HepG2 (cell line): ENCODE measurements around the gene ADGRL2. TPM values are rescaled to one million over a fixed set of nuclear protein-coding genes. Genes with fewer than 3 reads are reported as not detected.
A peak's percentile ranks its signal among the peaks of the same experiment; 100 is the strongest.

Source experiments
- ATAC-seq: fragments of 200-7000 bp; cut with Tn5 transposase; 3 replicates; pipeline ENCODE4 v1.9.1; 2020; ENCODE audit warnings: mild to moderate bottlenecking, moderate library complexity
- BruUV-seq: library from RNA; stranded (reverse); fragments of 400-500 nt; replicated peaks from 2 replicates; lab custom pipeline; 2021; lab: Mats Ljungman, UMichigan
- CTCF ChIA-PET: fragments of 300-600 bp; formaldehyde crosslinking; extraction: SDS; loops from one replicate; lab custom pipeline; 2021; ENCODE audit warnings: low total read pairs, inconsistent platforms, low intra/inter-chr PET ratio; lab: Yijun Ruan, JAX
- POLR2A ChIA-PET: fragments of 350-600 bp; sonication (Branson Sonifier 250); formaldehyde crosslinking; loops from one replicate; lab custom pipeline; 2020; ENCODE audit warnings: antibody characterized with exemption, inconsistent platforms; lab: Yijun Ruan, JAX
- DNase-seq: peaks from one replicate; pipeline ENCODE4 v3.0.0-alpha.2; 2015; ENCODE audit warnings: low spot score
- FAIRE-seq: peaks from 3 replicates; lab custom pipeline; 2011; peaks lifted over from hg19 to GRCh38; lab: Jason Lieb, UNC
- H2AFZ ChIP-seq: one replicate; pipeline ENCODE4 v1.6.1; 2011; ENCODE audit warnings: low read length, inconsistent platforms
- H3K27ac ChIP-seq: fragments of 300-600 bp; 3 replicates; pipeline ENCODE4 v1.8.0; 2011; ENCODE audit warnings: mixed run types, mild to moderate bottlenecking, mixed read lengths, low read length, inconsistent platforms; ENCODE audit not compliant: insufficient read depth; ENCODE audit errors: extremely low read length
- H3K27me3 ChIP-seq, 2 experiments: fragments of 200-600 bp in 1 of 2; 2 replicates in 1 of 2; 3 replicates in 1 of 2; pipeline versions ENCODE4 v1.6.0 to v1.8.0; 2011; ENCODE audit warnings: low read length in 2 of 2, mild to moderate bottlenecking in 2 of 2, moderate library complexity in 2 of 2, inconsistent platforms in 1 of 2; ENCODE audit not compliant: insufficient read depth in 2 of 2, control insufficient read depth in 1 of 2
- H3K36me3 ChIP-seq, 2 experiments: fragments of 200-600 bp in 1 of 2; replicated peaks in 1 of 2; 2 replicates in 1 of 2; 3 replicates in 1 of 2; pipeline versions ENCODE4 v1.5.1 to v1.8.0; 2011; ENCODE audit warnings: low read length in 2 of 2, inconsistent platforms in 1 of 2; ENCODE audit not compliant: insufficient read depth in 2 of 2, control insufficient read depth in 1 of 2
- H3K4me1 ChIP-seq: 2 replicates; pipeline ENCODE4 v1.5.1; 2012; ENCODE audit warnings: low read length, inconsistent platforms; ENCODE audit not compliant: insufficient read depth
- H3K4me2 ChIP-seq: 2 replicates; pipeline ENCODE4 v1.6.0; 2011; ENCODE audit warnings: low read depth, low read length, inconsistent platforms
- H3K4me3 ChIP-seq, 3 experiments: fragments of 200-600 bp in 1 of 3; sonication (generic), shearing (Covaris generic) in 1 of 3; replicated peaks in 1 of 3; 2 replicates each; pipeline ENCODE4 v1.5.1; 2011 to 2016; ENCODE audit warnings: low read length in 3 of 3, inconsistent platforms in 2 of 3, low read depth in 2 of 3, mild to moderate bottlenecking in 2 of 3, control low read depth in 1 of 3, mixed read lengths in 1 of 3; ENCODE audit not compliant: insufficient read depth in 1 of 3
- H3K79me2 ChIP-seq: one replicate; pipeline ENCODE4 v1.6.1; 2011; ENCODE audit warnings: low read length, inconsistent platforms; ENCODE audit not compliant: insufficient read depth
- H3K9ac ChIP-seq: 2 replicates; pipeline ENCODE4 v1.6.0; 2011; ENCODE audit warnings: mild to moderate bottlenecking, low read depth, low read length, inconsistent platforms; ENCODE audit not compliant: insufficient read depth
- H3K9me3 ChIP-seq: 2 replicates; pipeline ENCODE4 v1.5.1; 2012; ENCODE audit warnings: mild to moderate bottlenecking, low read length
- H4K20me1 ChIP-seq: 2 replicates; pipeline ENCODE4 v1.6.0; 2011; ENCODE audit warnings: inconsistent platforms, mild to moderate bottlenecking, low read length, moderate library complexity; ENCODE audit not compliant: insufficient read depth
- CREB1 ChIP-seq, 2 experiments: fragments of 450-650 bp in 1 of 2; IDR thresholded peaks; 2 replicates each; pipeline ENCODE4 v1.6.1; 2016 to 2017; ENCODE audit warnings: control low read depth in 1 of 2, mild to moderate bottlenecking in 1 of 2, missing compliant biosample characterization in 1 of 2, missing genetic modification characterization in 1 of 2
- ETV5 ChIP-seq: IDR thresholded peaks from 2 replicates; pipeline ENCODE4 v1.6.1; 2018; ENCODE audit warnings: missing biosample characterization, missing genetic modification reagents, inconsistent platforms, borderline replicate concordance
- FOXK1 ChIP-seq: sonication (generic); formaldehyde crosslinking; IDR thresholded peaks from 2 replicates; pipeline ENCODE4 v1.4.0; 2020; ENCODE audit warnings: low read depth, missing genetic modification reagents, borderline replicate concordance
- FOXM1 ChIP-seq: sonication (generic); formaldehyde crosslinking; IDR thresholded peaks from 2 replicates; pipeline ENCODE4 v1.5.0; 2020; ENCODE audit warnings: missing genetic modification reagents
- GATA4 ChIP-seq: sonication (generic); IDR thresholded peaks from 2 replicates; pipeline ENCODE4 v1.6.1; 2016; ENCODE audit warnings: antibody characterized with exemption, low read depth, borderline replicate concordance
- GATAD2A ChIP-seq: IDR thresholded peaks from 2 replicates; pipeline ENCODE4 v1.6.1; 2016
- GFI1 ChIP-seq: sonication (generic); formaldehyde crosslinking; IDR thresholded peaks from 2 replicates; pipeline ENCODE4 v1.5.0; 2020; ENCODE audit warnings: missing genetic modification reagents, mild to moderate bottlenecking, borderline replicate concordance
- HDAC1 ChIP-seq: sonication (generic); formaldehyde crosslinking; IDR thresholded peaks from 2 replicates; pipeline ENCODE4 v1.5.1; 2020; ENCODE audit warnings: mild to moderate bottlenecking, missing genetic modification reagents
- MIXL1 ChIP-seq: IDR thresholded peaks from 2 replicates; pipeline ENCODE4 v1.6.1; 2016
- NCOR1 ChIP-seq: fragments of 200-600 bp; sonication (generic); IDR thresholded peaks from 2 replicates; pipeline ENCODE4 v1.7.0; 2017; ENCODE audit warnings: antibody characterized with exemption, low read length, borderline replicate concordance
- PITX1 ChIP-seq: sonication (generic); formaldehyde crosslinking; IDR thresholded peaks from 2 replicates; pipeline ENCODE4 v1.5.1; 2020; ENCODE audit warnings: mild to moderate bottlenecking, missing genetic modification reagents
- POLR2AphosphoS5 ChIP-seq: IDR thresholded peaks from 2 replicates; pipeline ENCODE4 v1.6.1; 2012; ENCODE audit warnings: low read depth, low read length
- PPARG ChIP-seq: conservative IDR thresholded peaks from 2 replicates; pipeline ENCODE4 v1.6.1; 2016; ENCODE audit warnings: missing biosample characterization, missing genetic modification reagents
- RXRB ChIP-seq: IDR thresholded peaks from 2 replicates; pipeline ENCODE4 v1.6.1; 2016; ENCODE audit warnings: borderline replicate concordance, missing genetic modification reagents, missing compliant biosample characterization
- TCF7 ChIP-seq: sonication (generic); IDR thresholded peaks from 2 replicates; pipeline ENCODE4 v1.6.1; 2016; ENCODE audit warnings: antibody characterized with exemption, low read depth
- WGBS: methylation state at CpG from one replicate; pipeline ENCODE4 v1.1.6; 2017; ENCODE audit warnings: low lambda C conversion rate; 5-methylcytosine and 5-hydroxymethylcytosine counted together
- in situ Hi-C: cut with HindIII; loops from 2 replicates; pipeline ENCODE4 v1.10.0; 2017; ENCODE audit warnings: low pct_unique_long_range_greater_than_20kb; ENCODE audit not compliant: extremely low pct_ligation_motif_present
- intact Hi-C: fragments of 100-400 bp; cut with micrococcal nuclease; formaldehyde crosslinking; loops from one replicate; pipeline ENCODE4 v1.10.0; 2022; ENCODE audit not compliant: unreplicated experiment
- polyA plus RNA-seq, 8 experiments: library from polyadenylated mRNA; depleted of rRNA in 3 of 8; stranded (reverse) in 7 of 8; unstranded in 1 of 8; fragments of >200 nt; fragmentation: Illumina TruSeq in 4 of 8; extraction: Trizol in 4 of 8; gene quantifications; 2 replicates each; pipeline versions ENCODE4 v1.2.1 to v1.2.3, GENCODE V29; 2011 to 2016; ENCODE audit warnings: low read depth in 4 of 8, missing spikeins in 1 of 8, mixed read lengths in 1 of 8; ENCODE audit not compliant: insufficient read depth in 1 of 8
- total RNA-seq, 5 experiments: library from RNA; depleted of rRNA; stranded (reverse); fragments of >200 nt; fragmentation: Illumina TruSeq; extraction: Trizol; gene quantifications; 2 replicates each; pipeline ENCODE4 v1.2.3, GENCODE V29; 2016; ENCODE audit warnings: low read depth in 1 of 5
- TF ChIP-seq, protein P1 (sequence below): sonication (generic); formaldehyde crosslinking; IDR thresholded peaks from 2 replicates; pipeline ENCODE4 v1.5.1; 2020; ENCODE audit warnings: mild to moderate bottlenecking, missing genetic modification reagents, borderline replicate concordance
- TF ChIP-seq, protein P2 (sequence below): IDR thresholded peaks from 2 replicates; pipeline ENCODE4 v1.6.1; 2016; ENCODE audit warnings: control low read depth

ADGRL2 gene
- total and polyA plus RNA-seq, 2 of the 13 experiments (the other 11 are each of a cell fraction or from before 2014, with no cell fraction given) = 15.3 to 31.6 TPM

DNA sequence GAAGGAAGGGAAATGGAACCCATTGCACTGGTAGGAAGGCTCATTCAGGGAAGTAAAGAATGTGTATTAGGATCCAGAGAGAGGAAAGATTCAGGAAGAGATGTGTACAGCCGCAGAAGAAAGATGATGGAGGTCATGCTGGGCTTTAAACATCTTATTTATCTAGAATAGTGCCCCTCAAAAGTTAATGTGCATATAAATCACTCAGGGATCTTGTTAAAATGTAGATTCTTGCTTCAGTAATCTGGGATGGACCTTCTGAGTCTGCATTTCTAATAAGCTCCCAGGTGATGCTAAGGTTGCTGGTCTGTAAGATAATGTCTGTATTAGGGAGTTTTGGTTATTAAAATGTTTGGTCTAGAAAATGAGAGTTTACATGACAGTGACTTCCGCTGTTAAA is 46.3 kb downstream of the ADGRL2 start (continued):
- TF ChIP-seq POLR2AphosphoS5 = no peak

DNA sequence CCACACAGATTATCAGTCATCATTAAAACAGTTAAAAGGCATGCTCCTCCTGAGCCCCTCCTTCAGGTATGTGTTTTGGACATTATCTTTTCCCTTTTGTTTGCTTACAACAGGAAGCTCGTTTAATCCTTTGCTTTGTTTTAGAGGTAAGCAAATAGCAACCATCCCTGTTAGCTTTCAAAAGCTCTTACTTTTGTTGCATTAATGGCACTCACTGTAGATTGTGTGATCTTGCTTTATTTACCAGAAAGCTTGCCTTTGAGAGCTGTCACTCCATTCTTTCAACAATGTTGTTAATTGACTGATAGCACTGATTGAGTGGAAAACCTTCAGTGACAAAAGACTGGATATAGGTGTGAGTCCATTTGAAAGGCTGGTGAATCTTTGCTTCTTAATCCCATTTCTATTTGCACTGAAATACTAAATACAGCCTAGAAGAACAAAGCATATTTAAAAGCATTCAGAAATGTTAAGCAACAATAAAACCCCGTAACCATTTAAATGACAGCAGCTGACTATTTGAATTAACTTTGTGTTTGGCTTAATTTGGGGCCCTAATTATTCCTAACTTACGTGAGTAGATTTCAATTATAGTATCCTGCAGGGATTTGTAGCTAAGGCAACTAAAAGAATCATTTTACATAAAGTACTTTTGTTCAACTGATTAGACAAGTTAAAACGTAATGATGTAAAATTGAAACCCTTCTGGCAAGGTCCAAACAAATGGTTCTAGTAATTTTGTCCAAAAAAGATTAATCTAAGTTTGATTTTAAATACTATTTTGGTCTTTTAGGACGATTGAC is 48.3 kb downstream of the ADGRL2 start:
- in situ Hi-C loops = no loop called here
- H3K4me2 ChIP-seq = no peak overlapping the region
- H4K20me1 ChIP-seq = peaks cover 4% of the 10 kb centered on the region; the same call in 1 of the 2 replicates
- H3K9ac ChIP-seq = no peak overlapping the region
- WGBS = 43% methylated on average over 5 of the region's 5 CpGs
- no TSS peak for BruUV-seq
- H3K27me3 ChIP-seq = no peaks in the 10 kb centered on the region; a peak in 1 of 5 replicates
- FAIRE-seq = no peak
- DNase-seq = peak; percentile 82
- ChIA-PET POLR2A (interaction anchor here (1.6 kb wide), 1 partner anchor 47 kb away, joined by 3 read pairs; no protein-coding TSS in a partner anchor), CTCF (no interaction called here)
- H3K4me3 ChIP-seq = no peak overlapping the region
- H3K9me3 ChIP-seq = no peaks in the 10 kb centered on the region
- peaks cover 3% of the 10 kb centered on the region for H3K79me2 ChIP-seq
- intact Hi-C loops = no loop called here
- ATAC-seq = peak; percentile 96
- no peak overlapping the region for H2AFZ ChIP-seq
- no peaks in the 10 kb centered on the region for H3K36me3 ChIP-seq
- peaks cover 25% of the 10 kb centered on the region for H3K4me1 ChIP-seq
- peak overlapping the region; percentile 37 for H3K27ac ChIP-seq
- TF ChIP-seq GATA4 (peak; percentile 81), MIXL1 (peak; percentile 74), PITX1 (peak; percentile 85), TCF7 (peak; percentile 96), NCOR1 (peak; percentile 21; the same call in 1 of the 2 replicates), HDAC1 (CRISPR knock-in tag) (peak; percentile 37; the same call in 1 of the 2 replicates), GATAD2A (CRISPR knock-in tag) (peak; percentile 59), RXRB (CRISPR knock-in tag) (0 out of 2 replicates have a peak, but pooled peaks have one; percentile 24), FOXK1 (CRISPR knock-in tag) (no peak), ETV5 (peak; percentile 72; the same call in 1 of the 2 replicates), PPARG (0 out of 2 replicates have a peak, but pooled peaks have one; percentile 13), FOXM1 (no peak), GFI1 (CRISPR knock-in tag) (peak; percentile 64; the same call in 1 of the 2 replicates), CREB1 (IDR thresholded peaks at IDR 0.05) (no peak), CREB1 (CRISPR knock-in tag; IDR thresholded peaks at IDR 0.05) (peak; percentile 51)
- TF ChIP-seq, protein P1, sequence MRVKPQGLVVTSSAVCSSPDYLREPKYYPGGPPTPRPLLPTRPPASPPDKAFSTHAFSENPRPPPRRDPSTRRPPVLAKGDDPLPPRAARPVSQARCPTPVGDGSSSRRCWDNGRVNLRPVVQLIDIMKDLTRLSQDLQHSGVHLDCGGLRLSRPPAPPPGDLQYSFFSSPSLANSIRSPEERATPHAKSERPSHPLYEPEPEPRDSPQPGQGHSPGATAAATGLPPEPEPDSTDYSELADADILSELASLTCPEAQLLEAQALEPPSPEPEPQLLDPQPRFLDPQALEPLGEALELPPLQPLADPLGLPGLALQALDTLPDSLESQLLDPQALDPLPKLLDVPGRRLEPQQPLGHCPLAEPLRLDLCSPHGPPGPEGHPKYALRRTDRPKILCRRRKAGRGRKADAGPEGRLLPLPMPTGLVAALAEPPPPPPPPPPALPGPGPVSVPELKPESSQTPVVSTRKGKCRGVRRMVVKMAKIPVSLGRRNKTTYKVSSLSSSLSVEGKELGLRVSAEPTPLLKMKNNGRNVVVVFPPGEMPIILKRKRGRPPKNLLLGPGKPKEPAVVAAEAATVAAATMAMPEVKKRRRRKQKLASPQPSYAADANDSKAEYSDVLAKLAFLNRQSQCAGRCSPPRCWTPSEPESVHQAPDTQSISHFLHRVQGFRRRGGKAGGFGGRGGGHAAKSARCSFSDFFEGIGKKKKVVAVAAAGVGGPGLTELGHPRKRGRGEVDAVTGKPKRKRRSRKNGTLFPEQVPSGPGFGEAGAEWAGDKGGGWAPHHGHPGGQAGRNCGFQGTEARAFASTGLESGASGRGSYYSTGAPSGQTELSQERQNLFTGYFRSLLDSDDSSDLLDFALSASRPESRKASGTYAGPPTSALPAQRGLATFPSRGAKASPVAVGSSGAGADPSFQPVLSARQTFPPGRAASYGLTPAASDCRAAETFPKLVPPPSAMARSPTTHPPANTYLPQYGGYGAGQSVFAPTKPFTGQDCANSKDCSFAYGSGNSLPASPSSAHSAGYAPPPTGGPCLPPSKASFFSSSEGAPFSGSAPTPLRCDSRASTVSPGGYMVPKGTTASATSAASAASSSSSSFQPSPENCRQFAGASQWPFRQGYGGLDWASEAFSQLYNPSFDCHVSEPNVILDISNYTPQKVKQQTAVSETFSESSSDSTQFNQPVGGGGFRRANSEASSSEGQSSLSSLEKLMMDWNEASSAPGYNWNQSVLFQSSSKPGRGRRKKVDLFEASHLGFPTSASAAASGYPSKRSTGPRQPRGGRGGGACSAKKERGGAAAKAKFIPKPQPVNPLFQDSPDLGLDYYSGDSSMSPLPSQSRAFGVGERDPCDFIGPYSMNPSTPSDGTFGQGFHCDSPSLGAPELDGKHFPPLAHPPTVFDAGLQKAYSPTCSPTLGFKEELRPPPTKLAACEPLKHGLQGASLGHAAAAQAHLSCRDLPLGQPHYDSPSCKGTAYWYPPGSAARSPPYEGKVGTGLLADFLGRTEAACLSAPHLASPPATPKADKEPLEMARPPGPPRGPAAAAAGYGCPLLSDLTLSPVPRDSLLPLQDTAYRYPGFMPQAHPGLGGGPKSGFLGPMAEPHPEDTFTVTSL = peak; percentile 76; the same call in 1 of the 2 replicates
- TF ChIP-seq, protein P2, sequence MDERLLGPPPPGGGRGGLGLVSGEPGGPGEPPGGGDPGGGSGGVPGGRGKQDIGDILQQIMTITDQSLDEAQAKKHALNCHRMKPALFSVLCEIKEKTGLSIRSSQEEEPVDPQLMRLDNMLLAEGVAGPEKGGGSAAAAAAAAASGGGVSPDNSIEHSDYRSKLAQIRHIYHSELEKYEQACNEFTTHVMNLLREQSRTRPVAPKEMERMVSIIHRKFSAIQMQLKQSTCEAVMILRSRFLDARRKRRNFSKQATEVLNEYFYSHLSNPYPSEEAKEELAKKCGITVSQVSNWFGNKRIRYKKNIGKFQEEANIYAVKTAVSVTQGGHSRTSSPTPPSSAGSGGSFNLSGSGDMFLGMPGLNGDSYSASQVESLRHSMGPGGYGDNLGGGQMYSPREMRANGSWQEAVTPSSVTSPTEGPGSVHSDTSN (CRISPR knock-in tag) = peak; percentile 49; the same call in 1 of the 2 replicates
